ENCODE results near the gene COL5A1.

The COL5A1 gene

DNA sequence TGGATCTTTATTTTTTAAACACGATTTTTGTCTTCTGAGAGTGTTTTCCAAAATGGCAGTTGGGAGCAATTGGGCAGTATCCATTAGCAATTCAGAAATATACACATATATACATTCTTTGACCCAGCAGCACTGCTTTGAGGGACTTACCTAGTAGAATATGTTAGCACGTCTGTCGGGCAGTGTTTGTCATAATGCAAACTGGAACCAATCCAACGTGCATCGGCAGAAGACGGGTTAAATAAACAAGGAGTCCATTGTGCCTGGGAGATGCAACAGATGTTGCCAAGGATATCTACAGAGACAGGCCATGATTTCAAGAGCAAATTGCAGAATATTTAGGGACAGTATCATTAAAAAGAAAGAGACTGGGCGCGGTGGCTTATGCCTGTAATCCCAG, 107.0 kb downstream of the COL5A1 start:
- DNase-seq: no peak

GRCh38 chr9:134750450-134751155, 109.0 kb downstream of the COL5A1 start:
- DNase-seq: no peak

- DNase-seq: no peak
Observed at GRCh38 chr9:134751622-134752021, 110.0 kb downstream of the COL5A1 start.

DNA sequence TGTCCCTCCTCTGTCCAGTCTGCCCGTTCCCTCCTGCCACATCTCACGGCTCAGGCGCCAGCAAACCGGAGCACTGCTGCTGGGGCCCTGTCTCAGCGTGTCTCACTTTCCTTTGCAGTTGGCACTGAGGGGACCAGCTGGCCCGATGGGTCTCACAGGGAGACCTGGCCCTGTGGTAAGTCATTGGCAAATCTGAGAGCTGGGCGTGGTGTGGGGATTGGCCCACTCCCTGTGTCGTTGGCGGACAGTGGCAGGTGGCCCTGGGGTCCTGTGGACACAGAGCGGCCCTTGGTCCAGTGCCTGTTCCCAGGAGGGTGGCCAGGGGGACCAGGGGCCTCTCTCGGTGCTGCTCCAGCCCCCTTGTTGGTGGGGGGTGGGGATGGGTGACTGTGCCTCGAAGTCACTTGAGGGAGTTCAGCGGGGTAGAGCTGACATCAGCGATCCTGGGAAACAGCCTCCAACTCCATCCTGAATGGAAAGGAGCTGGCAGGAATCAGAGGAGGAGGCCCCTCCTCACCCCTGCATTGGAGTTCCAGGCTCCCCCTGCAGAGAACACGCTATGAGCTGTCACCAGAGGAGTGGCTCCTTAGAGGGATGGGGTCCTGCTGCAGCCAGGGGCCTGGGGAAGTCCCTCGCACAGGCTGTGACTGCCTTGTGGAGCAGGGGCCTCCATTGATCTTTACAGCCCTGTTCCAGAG, 111.0 kb downstream of the COL5A1 start:
- DNase-seq: no peak

- no peak for DNase-seq
Observed at GRCh38 chr9:134753191-134753590, 111.6 kb downstream of the COL5A1 start.

DNA sequence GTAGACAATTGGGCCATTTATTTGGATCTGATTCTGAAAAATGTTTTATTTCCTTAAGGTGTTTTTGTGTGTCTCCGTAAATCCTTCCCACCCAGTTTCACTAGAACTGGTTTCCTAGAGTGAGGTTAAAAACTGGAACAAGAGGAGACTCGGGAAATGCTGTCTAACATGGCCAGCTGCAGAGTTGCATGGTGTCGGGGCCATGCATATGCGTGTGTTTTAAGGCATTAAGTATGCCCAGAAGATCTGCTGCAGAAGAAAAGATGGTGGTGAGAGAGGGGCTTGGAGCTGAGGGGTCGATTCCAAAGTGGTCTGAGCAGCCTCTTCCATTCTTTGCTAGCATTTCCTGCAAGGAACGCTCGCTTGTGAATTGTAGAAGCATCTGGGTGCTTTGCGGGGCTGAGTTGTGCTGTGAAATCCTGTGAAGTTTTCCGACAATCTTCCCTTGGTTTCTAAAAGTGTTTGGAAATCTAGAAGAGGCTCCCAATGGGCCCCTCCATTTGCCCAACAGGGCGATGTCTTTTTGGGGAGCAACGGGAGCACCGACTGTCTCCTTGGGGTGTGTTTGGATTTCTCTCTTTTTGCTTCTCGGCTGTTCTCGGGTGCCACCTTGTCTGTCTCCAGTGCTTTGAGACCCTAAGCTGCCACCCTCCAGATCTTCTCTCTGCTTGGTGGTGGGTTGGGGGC, 113.8 kb downstream of the COL5A1 start:
- no peak for DNase-seq

GRCh38 chr9:134756098-134756497, 114.5 kb downstream of the COL5A1 start:
- DNase-seq: no peak

GRCh38 chr9:134757216-134757975, 115.8 kb downstream of the COL5A1 start:
- no peak for DNase-seq

DNA sequence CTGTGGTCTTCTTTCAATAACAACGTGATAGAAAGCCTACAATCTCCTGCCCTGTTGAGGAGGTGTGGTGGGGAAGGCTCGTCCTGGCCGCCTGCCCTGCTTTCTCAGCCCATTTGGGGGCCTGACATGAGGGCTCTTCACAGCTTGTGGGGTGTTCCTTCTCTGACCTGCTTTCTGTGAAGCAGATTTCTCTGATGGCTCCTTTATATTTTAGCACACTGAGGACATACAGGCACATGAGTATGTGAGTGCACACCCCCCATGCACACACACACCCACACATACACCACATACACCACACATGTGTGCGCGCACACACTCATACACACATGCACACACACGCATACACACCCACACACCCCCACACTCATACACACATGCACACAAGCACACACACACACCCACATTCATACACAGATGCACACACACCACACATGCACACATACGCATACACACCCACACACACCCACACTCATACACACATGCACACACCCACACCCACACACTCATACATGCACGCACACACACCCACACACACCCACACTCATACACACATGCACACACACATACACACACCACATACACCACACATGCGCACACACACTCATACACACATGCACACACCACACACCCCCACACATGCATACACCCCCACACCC, 117.5 kb downstream of the COL5A1 start:
- DNase-seq: no peak

DNA sequence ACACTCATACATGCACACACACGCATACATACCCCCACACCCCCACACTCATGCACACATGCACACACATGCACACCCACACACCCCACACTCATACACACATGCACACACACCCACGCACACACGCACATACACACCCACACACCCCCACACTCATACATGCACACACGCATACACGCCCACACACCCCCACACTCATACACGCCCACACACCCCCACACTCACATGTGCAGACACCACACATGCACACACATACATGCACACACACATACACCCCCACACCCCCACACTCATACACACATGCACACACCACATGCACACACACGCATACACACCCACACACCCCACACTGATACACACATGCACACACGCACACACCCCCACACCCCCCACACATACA, 118.3 kb downstream of the COL5A1 start:
- DNase-seq: no peak

- no peak for DNase-seq
Observed at GRCh38 chr9:134760750-134761420, 119.3 kb downstream of the COL5A1 start.

DNA sequence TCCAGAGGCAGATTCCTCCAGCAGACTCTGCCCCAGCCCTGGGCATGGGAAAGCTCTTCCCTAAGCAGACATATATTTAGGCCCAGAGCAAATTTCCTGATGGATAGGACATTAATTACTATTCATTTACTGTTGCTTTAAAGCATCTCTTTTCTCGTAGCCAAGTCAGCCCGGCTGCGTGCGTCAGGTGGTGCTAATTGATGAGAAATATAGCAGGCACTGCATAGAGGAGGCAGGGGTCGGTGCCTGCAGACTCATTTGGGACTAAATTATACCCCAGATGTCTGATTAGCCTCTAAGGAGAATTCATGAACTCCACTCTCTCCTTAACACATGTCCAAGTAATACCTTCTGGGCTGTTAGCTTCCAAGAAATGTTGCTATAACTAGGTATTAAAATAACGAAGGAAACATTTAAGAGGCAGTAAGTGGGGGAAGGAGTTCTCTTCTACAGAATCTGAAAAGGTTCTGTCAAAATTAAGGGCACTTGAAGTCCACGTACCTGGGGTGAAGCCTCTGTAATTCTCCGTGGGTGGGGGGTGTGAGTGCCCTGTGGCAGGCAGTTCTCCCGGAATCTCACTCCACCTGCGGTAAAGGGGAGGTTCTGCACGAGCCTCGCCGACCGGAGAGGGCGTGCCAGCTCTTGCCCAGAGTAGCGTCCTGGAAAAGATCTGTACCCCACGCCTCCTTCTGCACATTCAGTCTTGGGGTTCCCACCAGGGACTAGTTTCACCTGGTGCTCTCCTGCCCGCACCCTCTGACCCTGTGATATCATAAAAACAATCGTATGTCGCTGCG, 123.1 kb downstream of the COL5A1 start:
- DNase-seq: no peak

- DNase-seq: no peak
Observed at GRCh38 chr9:134765785-134766184, 124.2 kb downstream of the COL5A1 start.

DNA sequence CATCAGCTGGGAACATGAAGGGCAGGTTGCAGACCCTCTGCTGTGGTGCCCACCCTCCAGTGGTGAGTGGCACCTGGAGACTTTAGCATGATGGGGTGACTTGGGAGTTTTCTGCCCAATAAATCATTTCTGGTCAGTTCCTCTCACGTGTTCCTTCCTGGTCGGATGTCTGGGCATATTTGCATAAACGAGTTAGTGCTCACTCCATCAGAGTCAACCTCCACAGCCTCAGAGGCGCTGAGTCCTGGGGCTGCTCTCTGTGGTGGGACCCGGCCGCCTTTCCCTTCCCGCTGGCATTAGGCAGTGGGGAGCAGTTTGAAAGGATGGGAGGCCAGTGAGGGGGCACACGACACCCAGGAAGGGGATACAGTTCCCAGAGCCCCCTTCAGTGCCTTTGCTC, 125.0 kb downstream of the COL5A1 start:
- no peak for DNase-seq

DNA sequence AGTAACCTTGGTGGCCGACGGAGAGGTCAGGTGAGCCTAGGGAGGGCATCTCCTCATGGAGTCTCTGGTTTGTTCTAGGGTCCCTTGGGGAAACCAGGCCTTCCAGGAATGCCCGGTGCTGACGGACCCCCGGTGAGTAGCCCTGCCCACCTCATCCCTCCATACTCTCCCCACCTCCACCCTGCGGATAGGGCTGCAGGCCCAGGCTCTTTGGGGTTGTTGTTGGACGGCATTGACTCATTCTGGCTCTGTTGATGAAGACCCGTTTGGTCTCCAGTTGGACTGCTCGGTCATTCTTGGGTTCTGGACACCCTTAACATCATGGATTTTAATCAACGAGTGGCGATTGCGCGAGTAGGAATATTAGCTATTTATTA, 126.7 kb downstream of the COL5A1 start:
- DNase-seq: no peak

GRCh38 chr9:134768709-134769351, 127.2 kb downstream of the COL5A1 start:
- DNase-seq: no peak

DNA sequence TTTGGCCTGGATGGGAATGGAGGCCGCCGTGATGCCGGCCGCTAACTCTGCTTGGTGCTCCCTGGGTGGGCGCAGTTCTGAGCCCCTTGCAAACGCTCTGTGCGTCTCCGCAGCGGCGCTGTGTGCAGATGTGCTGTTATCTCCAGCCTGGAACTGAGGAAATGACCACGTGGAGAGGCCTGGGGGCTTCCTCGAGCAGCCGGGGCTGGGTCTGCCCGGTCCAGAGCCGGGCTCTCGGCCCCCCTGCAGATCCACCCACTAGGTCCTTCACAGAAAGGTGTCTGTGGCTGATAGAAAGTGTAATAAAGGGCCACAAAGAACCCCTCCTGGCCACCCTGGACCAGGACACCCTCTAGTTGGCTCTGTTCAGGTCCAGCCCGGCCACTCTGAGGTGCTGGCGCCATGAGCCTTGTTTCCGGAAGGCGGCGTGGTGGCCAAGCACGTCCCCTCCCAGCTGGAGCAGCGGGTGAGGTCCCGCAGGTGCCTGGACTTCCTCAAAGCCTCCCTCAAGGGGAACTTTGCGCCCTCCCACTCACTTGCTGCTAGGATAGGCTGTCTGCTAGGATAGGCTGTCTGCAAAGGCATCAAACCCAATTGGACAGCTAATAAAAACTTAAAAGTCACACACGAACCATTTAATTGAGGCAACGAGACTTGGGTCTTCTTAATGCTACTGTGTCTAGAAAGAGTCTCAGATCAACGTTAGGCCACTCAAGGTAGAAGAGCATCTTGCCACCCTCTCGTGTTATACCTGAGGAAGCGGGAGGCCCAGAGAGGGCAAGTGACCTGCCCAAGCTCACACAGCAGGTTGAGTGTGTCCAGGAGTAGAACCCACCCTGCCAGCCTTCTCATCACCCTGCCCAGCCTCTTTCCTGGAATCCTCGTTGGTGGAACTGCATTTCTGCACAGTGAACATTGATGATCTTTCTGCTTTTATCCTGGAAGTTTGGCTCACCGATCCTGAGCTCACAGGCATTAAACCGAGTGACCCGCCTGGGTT, 129.7 kb downstream of the COL5A1 start:
- no peak for DNase-seq

DNA sequence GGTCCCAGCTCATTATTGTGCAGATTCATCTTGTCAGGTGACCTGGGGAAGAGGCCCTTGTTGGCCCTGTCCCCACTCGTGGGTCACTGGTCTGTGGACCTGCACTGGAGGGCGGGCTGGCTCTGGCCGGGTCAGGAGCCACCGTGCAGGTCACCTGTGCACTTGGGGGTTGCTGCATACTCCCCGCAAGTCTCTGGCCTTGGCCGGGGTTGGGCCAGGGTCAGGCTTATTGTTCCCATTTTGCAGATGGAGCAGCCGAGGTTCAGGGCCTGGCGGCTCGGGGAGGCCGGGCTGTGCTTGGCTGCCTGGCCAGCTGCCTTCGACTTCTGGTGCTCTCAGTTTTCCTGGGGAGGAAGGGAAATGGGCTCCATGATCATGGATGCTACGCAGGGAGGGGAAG, 130.7 kb downstream of the COL5A1 start:
- no peak for DNase-seq

GRCh38 chr9:134773842-134774241, 132.2 kb downstream of the COL5A1 start:
- DNase-seq: no peak

- DNase-seq: no peak
Observed at GRCh38 chr9:134774410-134774809, 132.8 kb downstream of the COL5A1 start.
